Gastroesophageal sphincter (tissue), 3 donors: ENCODE measurements around the gene EIF4E3.

ENCODE experiments used
- CTCF ChIP-seq, 4 experiments: fragments of 200-600 bp in 2 of 4; fragments of 450-650 bp in 2 of 4; sonication (generic) in 1 of 4; IDR thresholded peaks; one replicate each; pipeline ENCODE4 v1.5.1; 2017 to 2019; ENCODE audit warnings: antibody characterized with exemption in 4 of 4, mild to moderate bottlenecking in 2 of 4, moderate library complexity in 2 of 4
- EP300 ChIP-seq: sonication (generic); formaldehyde crosslinking; IDR thresholded peaks from one replicate; pipeline ENCODE4 v1.6.1; 2017; ENCODE audit warnings: antibody characterized with exemption, mild to moderate bottlenecking
- POLR2A ChIP-seq, 2 donors: fragments of 450-650 bp; IDR thresholded peaks; one replicate each; pipeline ENCODE4 v1.6.1; 2017; ENCODE audit warnings: antibody characterized with exemption in 2 of 2, mild to moderate bottlenecking in 2 of 2, moderate library complexity in 1 of 2
- POLR2AphosphoS5 ChIP-seq: sonication (generic); formaldehyde crosslinking; IDR thresholded peaks from one replicate; pipeline ENCODE4 v1.6.1; 2017; ENCODE audit warnings: antibody characterized with exemption

- TF ChIP-seq CTCF (IDR thresholded peaks at IDR 0.05) = no peak
- no peak for TF ChIP-seq EP300
- TF ChIP-seq POLR2AphosphoS5 = no peak
- TF ChIP-seq POLR2A (IDR thresholded peaks at IDR 0.05) = no peak
These were observed 7.4 kb upstream of the EIF4E3 start for GRCh38 chr3:71732637-71733036.
